NCI-H2227 (cell line): ENCODE data around the gene CTBP2.
A peak's percentile ranks its signal among the peaks of the same experiment; 100 is the strongest.

Experiments
- DNase-seq: peaks from one replicate; lab custom pipeline; 2025; ENCODE audit not compliant: unreplicated experiment; lab: John Stamatoyannopoulos, UW

The CTBP2 gene

GRCh38 chr10:125127110-125127509 lies 33.3 kb downstream of the CTBP2 start:
- DNase-seq = no peak

GRCh38 chr10:125125951-125126735 lies 34.2 kb downstream of the CTBP2 start:
- DNase-seq = no peak

- no peak for DNase-seq
Measured at GRCh38 chr10:125124907-125125306, 35.5 kb downstream of the CTBP2 start.

GRCh38 chr10:125124115-125124487 lies 36.3 kb downstream of the CTBP2 start:
- DNase-seq = no peak

- DNase-seq = peak; percentile 7
Measured at GRCh38 chr10:125123476-125124114, 36.8 kb downstream of the CTBP2 start.

- DNase-seq = no peak
Measured at GRCh38 chr10:125122566-125122965, 37.8 kb downstream of the CTBP2 start.

GRCh38 chr10:125121003-125121402 lies 39.4 kb downstream of the CTBP2 start:
- DNase-seq = no peak

- no peak for DNase-seq
Measured at GRCh38 chr10:125120053-125120710, 40.2 kb downstream of the CTBP2 start.

- DNase-seq = no peak
Measured at GRCh38 chr10:125118701-125119100, 41.7 kb downstream of the CTBP2 start.

GRCh38 chr10:125118011-125118611 lies 42.3 kb downstream of the CTBP2 start:
- DNase-seq = no peak

GRCh38 chr10:125116652-125117310 lies 43.6 kb downstream of the CTBP2 start:
- no peak for DNase-seq

GRCh38 chr10:125116041-125116649 lies 44.2 kb downstream of the CTBP2 start:
- DNase-seq = no peak

- no peak for DNase-seq
Measured at GRCh38 chr10:125115409-125115808, 45.0 kb downstream of the CTBP2 start.

GRCh38 chr10:125114761-125115391 lies 45.5 kb downstream of the CTBP2 start:
- DNase-seq = no peak

- DNase-seq = no peak
Measured at GRCh38 chr10:125113691-125114371, 46.5 kb downstream of the CTBP2 start.

GRCh38 chr10:125112697-125113494 lies 47.5 kb downstream of the CTBP2 start:
- no peak for DNase-seq

- no peak for DNase-seq
Measured at GRCh38 chr10:125111118-125111727, 49.1 kb downstream of the CTBP2 start.

- no peak for DNase-seq
Measured at GRCh38 chr10:125107965-125108580, 52.3 kb downstream of the CTBP2 start.
